Measurements from ENCODE around the gene GPM6B.

Gene GPM6B

DNA sequence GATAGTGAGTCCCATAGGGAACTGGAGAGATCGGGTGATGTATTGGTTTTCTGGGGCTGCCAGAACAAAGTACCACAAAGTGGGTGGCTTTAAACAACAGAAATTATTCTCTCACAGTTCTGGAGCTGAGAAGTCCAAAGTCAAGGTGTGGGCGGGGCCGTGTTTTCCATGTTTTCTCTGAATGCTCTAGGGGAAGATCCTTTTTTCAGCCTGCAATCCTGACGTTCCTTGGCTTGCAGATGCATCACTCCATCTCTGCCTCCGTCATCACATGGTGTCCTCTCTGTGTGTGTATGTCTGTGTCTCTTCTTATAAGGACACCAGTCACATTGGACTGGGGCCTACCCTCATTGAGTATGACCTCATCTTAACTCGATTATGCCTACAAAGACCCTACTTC lies 7.9 kb upstream of the GPM6B start:
- no peak for DNase-seq

GRCh38 chrX:13821738-13822137 lies 4.8 kb upstream of the GPM6B start:
- no peak for DNase-seq

GRCh38 chrX:13816176-13816575 lies 717 bp downstream of the GPM6B start:
- no peak for DNase-seq

DNA sequence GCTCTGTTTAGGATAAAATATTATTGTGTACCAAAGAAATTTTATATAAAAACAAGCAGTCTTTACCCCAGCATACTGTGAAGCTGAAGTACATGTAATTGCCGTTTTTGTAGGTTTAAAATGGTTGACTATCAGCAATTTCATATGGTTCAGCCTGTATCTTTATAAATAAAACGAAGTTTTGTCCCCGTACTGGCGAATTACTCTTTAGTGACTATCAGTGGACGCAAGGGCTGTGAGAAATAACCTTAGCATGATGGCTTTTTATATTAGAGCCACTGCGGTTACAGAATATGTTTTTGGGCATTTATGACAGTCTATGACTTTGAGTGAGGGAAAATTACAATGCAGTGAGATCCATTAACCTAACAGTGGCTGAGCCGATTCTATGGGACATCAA lies 1.2 kb downstream of the GPM6B start:
- no peak for DNase-seq

GRCh38 chrX:13808865-13809264 lies 8.0 kb downstream of the GPM6B start:
- no peak for DNase-seq

DNA sequence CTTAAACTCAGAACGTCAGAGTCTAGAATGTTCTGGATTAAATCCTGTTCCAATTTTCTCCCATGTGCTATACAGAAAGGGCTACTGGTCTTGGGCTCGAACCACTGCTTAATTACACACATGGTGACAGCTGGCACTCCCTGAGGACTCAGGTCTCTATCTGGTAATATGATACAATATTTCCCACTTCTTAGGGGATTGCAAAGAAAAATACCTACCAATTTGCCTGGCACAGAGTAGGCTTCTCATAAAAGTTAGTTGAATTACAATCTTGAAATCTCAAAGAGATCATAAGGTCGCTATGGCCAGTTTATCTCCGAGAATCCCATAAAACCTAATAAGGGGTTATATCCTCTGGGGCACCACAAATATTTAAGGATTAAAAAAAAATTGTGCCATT lies 8.6 kb downstream of the GPM6B start:
- DNase-seq = no peak

- DNase-seq = no peak
Observed at GRCh38 chrX:13805241-13805640, 11.7 kb downstream of the GPM6B start.

DNA sequence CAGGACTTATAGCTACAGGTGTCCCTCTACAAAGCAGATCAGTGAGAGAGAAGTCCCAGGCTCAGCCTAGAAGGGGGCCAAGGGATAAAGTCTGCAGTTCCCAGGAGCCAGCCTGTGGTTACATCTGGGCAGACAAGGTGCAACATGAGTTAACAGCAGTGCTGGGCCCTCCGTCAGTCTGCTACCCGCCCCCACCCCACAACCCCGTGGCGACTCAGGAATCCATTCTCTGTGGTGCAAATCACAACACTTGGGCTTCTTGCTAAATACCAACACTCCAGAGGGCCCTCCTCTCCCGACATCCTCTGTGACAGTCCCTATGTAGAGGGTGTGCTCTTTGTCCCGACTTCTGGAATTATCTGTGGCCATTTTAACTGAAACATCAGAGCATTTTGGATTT lies 13.8 kb downstream of the GPM6B start:
- DNase-seq = no peak

- no peak for DNase-seq
Observed at GRCh38 chrX:13798184-13798583, 18.7 kb downstream of the GPM6B start.

- DNase-seq = no peak
Observed at GRCh38 chrX:13797512-13797911, 19.4 kb downstream of the GPM6B start.

GRCh38 chrX:13794417-13794816 lies 22.5 kb downstream of the GPM6B start:
- DNase-seq = no peak

- no peak for DNase-seq
Observed at GRCh38 chrX:13793897-13794296, 23.0 kb downstream of the GPM6B start.

GRCh38 chrX:13791559-13791958 lies 25.3 kb downstream of the GPM6B start:
- DNase-seq = no peak

- DNase-seq = no peak
Observed at GRCh38 chrX:13791145-13791544, 25.7 kb downstream of the GPM6B start.

- DNase-seq = no peak
Observed at GRCh38 chrX:13790206-13791131, 26.4 kb downstream of the GPM6B start.

- no peak for DNase-seq
Observed at GRCh38 chrX:13786048-13786447, 30.8 kb downstream of the GPM6B start.

DNA sequence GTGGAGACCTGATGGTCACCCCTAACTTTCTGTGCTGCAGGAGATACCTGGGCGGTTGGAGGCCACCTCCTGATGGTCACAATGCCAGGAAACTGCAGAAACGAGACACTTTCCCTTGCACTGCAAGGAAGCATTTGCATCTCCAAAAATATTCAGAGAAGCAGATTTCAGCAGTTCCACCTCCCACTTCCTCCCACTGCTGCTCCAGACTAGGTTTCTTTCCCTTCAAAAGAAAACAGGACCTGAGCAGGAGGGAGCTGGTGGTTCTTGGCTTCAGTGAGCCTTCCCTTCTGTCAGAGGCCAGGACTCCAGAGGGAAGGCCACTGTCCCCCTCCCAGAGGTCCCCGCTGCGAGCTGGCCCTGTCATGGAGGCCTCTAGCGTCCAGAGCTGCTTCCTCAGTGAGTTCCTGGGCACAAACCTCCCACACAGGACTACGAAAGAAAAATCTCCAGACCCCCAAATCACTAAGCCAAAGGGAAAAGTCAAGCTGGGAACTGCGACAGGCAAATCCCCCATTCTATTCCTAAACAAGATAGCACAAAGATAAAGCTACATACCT lies 35.9 kb downstream of the GPM6B start:
- no peak for DNase-seq

DNA sequence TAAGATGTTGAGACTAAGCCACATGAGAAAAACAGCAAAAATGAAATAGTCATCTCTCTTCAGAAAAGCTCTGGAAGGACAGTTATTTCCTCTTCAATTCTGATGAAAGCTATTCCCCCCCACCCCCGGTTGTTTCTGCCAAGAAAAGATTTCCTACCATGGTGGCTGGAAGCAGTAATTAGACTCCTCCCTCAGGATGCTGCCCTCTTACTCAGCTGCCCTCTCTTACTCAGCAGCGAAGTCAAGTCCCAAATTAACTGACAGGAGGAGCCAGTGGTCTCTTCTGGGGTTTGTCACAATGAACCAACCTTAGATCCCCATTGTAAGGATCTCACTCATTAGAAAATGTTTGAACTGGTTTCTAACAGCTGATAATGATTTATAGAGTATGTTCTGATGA lies 38.0 kb downstream of the GPM6B start:
- no peak for DNase-seq

GRCh38 chrX:13776387-13776786 lies 40.5 kb downstream of the GPM6B start:
- no peak for DNase-seq

DNA sequence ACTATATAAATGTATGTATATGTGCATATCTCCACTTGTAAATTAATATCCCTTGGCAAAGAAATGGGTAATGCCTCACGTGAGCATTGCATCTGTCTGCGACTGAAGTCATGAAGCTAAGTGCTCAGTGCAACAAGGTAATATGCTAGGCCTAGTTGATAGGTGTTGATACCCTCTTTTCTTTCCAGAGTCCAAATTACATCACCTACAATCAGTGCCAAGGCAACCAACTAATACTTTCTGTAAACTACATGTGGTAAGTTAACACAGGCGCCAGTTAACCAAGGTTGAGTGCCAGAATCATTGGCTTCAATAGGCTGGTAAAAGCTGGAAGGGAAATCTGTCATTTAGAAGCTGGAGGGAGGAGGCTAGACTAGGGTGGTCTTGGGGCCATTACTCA lies 41.1 kb downstream of the GPM6B start:
- no peak for DNase-seq

- DNase-seq = no peak
Observed at GRCh38 chrX:13774696-13775095, 42.2 kb downstream of the GPM6B start.

GRCh38 chrX:13770013-13770535 lies 46.8 kb downstream of the GPM6B start:
- no peak for DNase-seq

- no peak for DNase-seq
Observed at GRCh38 chrX:13768939-13769338, 48.0 kb downstream of the GPM6B start.

DNA sequence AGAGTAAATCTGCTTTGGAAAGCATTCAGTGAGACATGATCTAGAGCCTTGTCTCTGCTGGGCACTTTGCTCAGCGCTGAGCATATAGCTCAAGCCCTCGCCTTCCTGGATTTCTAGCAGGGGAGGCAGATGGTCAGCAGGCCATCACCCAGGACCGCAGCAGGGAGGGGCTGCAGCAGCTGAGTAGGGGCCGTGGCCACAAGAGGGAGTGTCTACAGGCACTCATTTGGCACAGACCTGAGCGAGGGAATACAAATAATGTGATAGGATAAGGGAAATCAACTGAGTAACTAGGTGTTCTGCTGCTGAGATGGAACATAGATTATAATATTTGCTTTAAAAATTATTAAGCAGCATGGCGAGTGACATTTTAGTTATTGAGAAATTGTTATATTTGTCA lies 52.1 kb downstream of the GPM6B start:
- DNase-seq = no peak
